ENCODE results near the gene ZNF793. TPM values are rescaled to one million over a fixed set of nuclear protein-coding genes. Genes with fewer than 3 reads are reported as not detected.

The ZNF793 gene
- total RNA-seq, 1 experiment from 2014 or later = 16.3 TPM

- TF ChIP-seq HMGXB4 (CRISPR knock-in tag; IDR thresholded peaks at IDR 0.05) = peak; percentile 68; the same call in 1 of the 2 replicates
- 0 out of 2 replicates have a peak, but pooled peaks have one; percentile 11 for TF ChIP-seq ZNF317 (CRISPR knock-in tag; IDR thresholded peaks at IDR 0.05; ENCODE audit: borderline replicate concordance, low read depth)
- TF ChIP-seq GRHL2 (CRISPR knock-in tag; IDR thresholded peaks at IDR 0.05; ENCODE audit: insufficient replicate concordance, severe bottlenecking) = no peak
- TF ChIP-seq, protein P1, sequence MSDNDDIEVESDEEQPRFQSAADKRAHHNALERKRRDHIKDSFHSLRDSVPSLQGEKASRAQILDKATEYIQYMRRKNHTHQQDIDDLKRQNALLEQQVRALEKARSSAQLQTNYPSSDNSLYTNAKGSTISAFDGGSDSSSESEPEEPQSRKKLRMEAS (CRISPR knock-in tag; IDR thresholded peaks at IDR 0.05) = 0 out of 2 replicates have a peak, but pooled peaks have one; percentile 32
- TF ChIP-seq, protein P2, sequence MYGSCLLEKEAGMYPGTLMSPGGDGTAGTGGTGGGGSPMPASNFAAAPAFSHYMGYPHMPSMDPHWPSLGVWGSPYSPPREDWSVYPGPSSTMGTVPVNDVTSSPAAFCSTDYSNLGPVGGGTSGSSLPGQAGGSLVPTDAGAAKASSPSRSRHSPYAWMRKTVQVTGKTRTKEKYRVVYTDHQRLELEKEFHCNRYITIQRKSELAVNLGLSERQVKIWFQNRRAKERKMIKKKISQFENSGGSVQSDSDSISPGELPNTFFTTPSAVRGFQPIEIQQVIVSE (CRISPR knock-in tag; IDR thresholded peaks at IDR 0.05; ENCODE audit: borderline replicate concordance) = no peak
Observed at GRCh38 chr19:37468961-37469777, 37.6 kb upstream of the ZNF793 start, which contains the start of gene ZNF570 (continued).

DNA sequence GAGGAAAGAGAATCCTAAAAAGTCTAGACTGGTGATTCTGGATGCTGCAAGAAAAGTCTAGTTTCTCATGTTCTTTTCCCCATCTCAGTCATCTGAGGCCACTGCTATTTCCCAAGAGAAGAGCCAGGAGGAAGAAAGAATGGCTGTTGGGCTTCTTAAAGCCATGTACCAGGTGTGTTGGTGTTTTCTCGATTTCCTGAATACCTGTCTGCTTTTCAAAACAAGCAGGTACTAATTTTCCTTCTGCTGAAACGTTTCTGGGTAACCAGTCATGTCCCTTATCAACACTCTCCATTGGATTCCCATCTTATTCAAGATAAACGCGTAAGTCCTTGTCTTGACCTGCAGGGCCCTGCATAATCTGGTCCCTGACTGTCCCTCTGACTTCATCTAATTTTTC, 36.5 kb upstream of the ZNF793 start:
- ChIA-PET POLR2A (no interaction called here), CTCF (no interaction called here)
- peaks cover 14% of the 10 kb centered on the region for H3K4me1 Mint-ChIP-seq
- no peaks in the 10 kb centered on the region for H3K27me3 Mint-ChIP-seq (ENCODE audit: low read depth)
- no peaks in the 10 kb centered on the region for H3K9me3 Mint-ChIP-seq
- H3K4me3 Mint-ChIP-seq = peak overlapping the region; percentile 98
- H3K27ac Mint-ChIP-seq = no peak overlapping the region
- no peak for ATAC-seq
- no peak for DNase-seq (ENCODE audit: low spot score)
- TF ChIP-seq FOXP1 (CRISPR knock-in tag; IDR thresholded peaks at IDR 0.05; ENCODE audit: borderline replicate concordance) (no peak), GRHL2 (CRISPR knock-in tag; IDR thresholded peaks at IDR 0.05; ENCODE audit: insufficient replicate concordance, severe bottlenecking) (no peak), TEAD4 (CRISPR knock-in tag; IDR thresholded peaks at IDR 0.05) (no peak), ZNF671 (CRISPR knock-in tag; IDR thresholded peaks at IDR 0.05) (no peak), JUN (CRISPR knock-in tag; IDR thresholded peaks at IDR 0.05) (no peak), RORB (CRISPR knock-in tag; IDR thresholded peaks at IDR 0.05) (no peak), NFATC4 (CRISPR knock-in tag; IDR thresholded peaks at IDR 0.05) (no peak), NFE2L1 (CRISPR knock-in tag; IDR thresholded peaks at IDR 0.05) (no peak), ZNF416 (CRISPR knock-in tag; IDR thresholded peaks at IDR 0.05) (no peak)
- TF ChIP-seq, protein P3, sequence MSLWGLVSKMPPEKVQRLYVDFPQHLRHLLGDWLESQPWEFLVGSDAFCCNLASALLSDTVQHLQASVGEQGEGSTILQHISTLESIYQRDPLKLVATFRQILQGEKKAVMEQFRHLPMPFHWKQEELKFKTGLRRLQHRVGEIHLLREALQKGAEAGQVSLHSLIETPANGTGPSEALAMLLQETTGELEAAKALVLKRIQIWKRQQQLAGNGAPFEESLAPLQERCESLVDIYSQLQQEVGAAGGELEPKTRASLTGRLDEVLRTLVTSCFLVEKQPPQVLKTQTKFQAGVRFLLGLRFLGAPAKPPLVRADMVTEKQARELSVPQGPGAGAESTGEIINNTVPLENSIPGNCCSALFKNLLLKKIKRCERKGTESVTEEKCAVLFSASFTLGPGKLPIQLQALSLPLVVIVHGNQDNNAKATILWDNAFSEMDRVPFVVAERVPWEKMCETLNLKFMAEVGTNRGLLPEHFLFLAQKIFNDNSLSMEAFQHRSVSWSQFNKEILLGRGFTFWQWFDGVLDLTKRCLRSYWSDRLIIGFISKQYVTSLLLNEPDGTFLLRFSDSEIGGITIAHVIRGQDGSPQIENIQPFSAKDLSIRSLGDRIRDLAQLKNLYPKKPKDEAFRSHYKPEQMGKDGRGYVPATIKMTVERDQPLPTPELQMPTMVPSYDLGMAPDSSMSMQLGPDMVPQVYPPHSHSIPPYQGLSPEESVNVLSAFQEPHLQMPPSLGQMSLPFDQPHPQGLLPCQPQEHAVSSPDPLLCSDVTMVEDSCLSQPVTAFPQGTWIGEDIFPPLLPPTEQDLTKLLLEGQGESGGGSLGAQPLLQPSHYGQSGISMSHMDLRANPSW (CRISPR knock-in tag; conservative IDR thresholded peaks at IDR 0.05; ENCODE audit: low read depth) = no peak
- TF ChIP-seq, protein P4, sequence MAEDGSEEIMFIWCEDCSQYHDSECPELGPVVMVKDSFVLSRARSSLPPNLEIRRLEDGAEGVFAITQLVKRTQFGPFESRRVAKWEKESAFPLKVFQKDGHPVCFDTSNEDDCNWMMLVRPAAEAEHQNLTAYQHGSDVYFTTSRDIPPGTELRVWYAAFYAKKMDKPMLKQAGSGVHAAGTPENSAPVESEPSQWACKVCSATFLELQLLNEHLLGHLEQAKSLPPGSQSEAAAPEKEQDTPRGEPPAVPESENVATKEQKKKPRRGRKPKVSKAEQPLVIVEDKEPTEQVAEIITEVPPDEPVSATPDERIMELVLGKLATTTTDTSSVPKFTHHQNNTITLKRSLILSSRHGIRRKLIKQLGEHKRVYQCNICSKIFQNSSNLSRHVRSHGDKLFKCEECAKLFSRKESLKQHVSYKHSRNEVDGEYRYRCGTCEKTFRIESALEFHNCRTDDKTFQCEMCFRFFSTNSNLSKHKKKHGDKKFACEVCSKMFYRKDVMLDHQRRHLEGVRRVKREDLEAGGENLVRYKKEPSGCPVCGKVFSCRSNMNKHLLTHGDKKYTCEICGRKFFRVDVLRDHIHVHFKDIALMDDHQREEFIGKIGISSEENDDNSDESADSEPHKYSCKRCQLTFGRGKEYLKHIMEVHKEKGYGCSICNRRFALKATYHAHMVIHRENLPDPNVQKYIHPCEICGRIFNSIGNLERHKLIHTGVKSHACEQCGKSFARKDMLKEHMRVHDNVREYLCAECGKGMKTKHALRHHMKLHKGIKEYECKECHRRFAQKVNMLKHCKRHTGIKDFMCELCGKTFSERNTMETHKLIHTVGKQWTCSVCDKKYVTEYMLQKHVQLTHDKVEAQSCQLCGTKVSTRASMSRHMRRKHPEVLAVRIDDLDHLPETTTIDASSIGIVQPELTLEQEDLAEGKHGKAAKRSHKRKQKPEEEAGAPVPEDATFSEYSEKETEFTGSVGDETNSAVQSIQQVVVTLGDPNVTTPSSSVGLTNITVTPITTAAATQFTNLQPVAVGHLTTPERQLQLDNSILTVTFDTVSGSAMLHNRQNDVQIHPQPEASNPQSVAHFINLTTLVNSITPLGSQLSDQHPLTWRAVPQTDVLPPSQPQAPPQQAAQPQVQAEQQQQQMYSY (CRISPR knock-in tag; IDR thresholded peaks at IDR 0.05) = no peak
- peaks cover under 1% of the 10 kb centered on the region; the same call in 1 of the 2 replicates for H3K36me3 Mint-ChIP-seq

All from WTC11 (cell line).